Mammary epithelial cell (primary cell): Measurements from ENCODE around the gene UPF2.

ENCODE experiments used
- CTCF ChIP-seq, 2 donors: IDR thresholded peaks in 1 of 2; conservative IDR thresholded peaks in 1 of 2; 2 replicates each; pipeline ENCODE4 v1.5.1; 2011 to 2012; ENCODE audit warnings: inconsistent platforms in 2 of 2, low read length in 2 of 2, mild to moderate bottlenecking in 2 of 2, control low read depth in 1 of 2, low read depth in 1 of 2; ENCODE audit not compliant: insufficient read depth in 1 of 2; ENCODE audit errors: extremely low read depth in 1 of 2
- EZH2 ChIP-seq: IDR thresholded peaks from 2 replicates; pipeline ENCODE4 v1.6.1; 2012; ENCODE audit warnings: low read length, inconsistent platforms, borderline replicate concordance

GRCh38 chr10:11908991-11909390 is 133.6 kb downstream of the UPF2 start:
- TF ChIP-seq CTCF (conservative IDR thresholded peaks at IDR 0.05 in 1 of 2, IDR thresholded peaks at IDR 0.05 in 1 of 2; ENCODE audit: extremely low read depth in 1 of 2, insufficient read depth in 1 of 2, low read depth in 1 of 2, low read length in 2 of 2) (no peak), EZH2 (no peak)
